ENCODE measurements around the gene LRRC74B. TPM values are rescaled to one million over a fixed set of nuclear protein-coding genes. Genes with fewer than 3 reads are reported as not detected.
"Not testable (repeated sequence)": the region's sequence is repeated elsewhere in the genome, so short reads cannot be mapped to it uniquely, and the experiment has no call there.

LRRC74B gene
- total RNA-seq, 2 experiments from 2014 or later = not detected

- Mint-ChIP-seq H3K36me3 (ENCODE audit: low read depth) (no peaks in the 10 kb centered on the region), H3K27ac (no peak overlapping the region), H3K4me1 (ENCODE audit: low read depth) (no peaks in the 10 kb centered on the region), H3K27me3 (no peaks in the 10 kb centered on the region), H3K9me3 (no peaks in the 10 kb centered on the region), H3K4me3 (no peak overlapping the region)
- DNase-seq = no peak
- intact Hi-C loops (cut with micrococcal nuclease) = no loop called here
- TF ChIP-seq CTCF (IDR thresholded peaks at IDR 0.05) = no peak
- ChIA-PET CTCF (no interaction called here), POLR2A (no interaction called here)
- no peak for ATAC-seq
Observed at GRCh38 chr22:21080435-21081137, 34.8 kb downstream of the LRRC74B start.

- Mint-ChIP-seq H3K9me3 (no peaks in the 10 kb centered on the region), H3K27ac (no peak overlapping the region), H3K36me3 (ENCODE audit: low read depth) (no peaks in the 10 kb centered on the region), H3K4me1 (ENCODE audit: low read depth) (no peaks in the 10 kb centered on the region), H3K27me3 (no peaks in the 10 kb centered on the region), H3K4me3 (no peak overlapping the region)
- intact Hi-C loops (cut with micrococcal nuclease) = no loop called here
- ChIA-PET CTCF (no interaction called here), POLR2A (no interaction called here)
- DNase-seq = no peak
- no peak for TF ChIP-seq CTCF (IDR thresholded peaks at IDR 0.05)
- no peak for ATAC-seq
Observed at GRCh38 chr22:21082248-21082647, 36.5 kb downstream of the LRRC74B start.

- no peaks in the 10 kb centered on the region for H3K9me3 Mint-ChIP-seq
- ChIA-PET CTCF (no interaction called here), POLR2A (no interaction called here)
- H3K4me1 Mint-ChIP-seq (ENCODE audit: low read depth) = no peaks in the 10 kb centered on the region
- no peaks in the 10 kb centered on the region for H3K36me3 Mint-ChIP-seq (ENCODE audit: low read depth)
- TF ChIP-seq CTCF (IDR thresholded peaks at IDR 0.05) = no peak
- no peak overlapping the region for H3K27ac Mint-ChIP-seq
- no peak for ATAC-seq
- H3K4me3 Mint-ChIP-seq = no peak overlapping the region
- DNase-seq = no peak
- intact Hi-C loops (cut with micrococcal nuclease) = no loop called here
- H3K27me3 Mint-ChIP-seq = no peaks in the 10 kb centered on the region
Observed at GRCh38 chr22:21087119-21087518, 41.4 kb downstream of the LRRC74B start.

GRCh38 chr22:21087926-21088325 is 42.2 kb downstream of the LRRC74B start:
- DNase-seq; H3K27me3 Mint-ChIP-seq; ATAC-seq; intact Hi-C loops (cut with micrococcal nuclease); H3K4me1 Mint-ChIP-seq (ENCODE audit: low read depth); CTCF ChIA-PET; POLR2A ChIA-PET; H3K27ac Mint-ChIP-seq; H3K36me3 Mint-ChIP-seq (ENCODE audit: low read depth); H3K9me3 Mint-ChIP-seq; H3K4me3 Mint-ChIP-seq: not testable (repeated sequence)

GRCh38 chr22:21091220-21091619 is 45.5 kb downstream of the LRRC74B start:
- CTCF ChIA-PET; H3K27ac Mint-ChIP-seq; POLR2A ChIA-PET; H3K27me3 Mint-ChIP-seq; DNase-seq; H3K4me1 Mint-ChIP-seq (ENCODE audit: low read depth); ATAC-seq; H3K36me3 Mint-ChIP-seq (ENCODE audit: low read depth); H3K9me3 Mint-ChIP-seq; H3K4me3 Mint-ChIP-seq: not testable (repeated sequence)
- intact Hi-C loops (cut with micrococcal nuclease) = loop anchor here (10.0 kb wide), 2 partner anchors 46 to 186 kb away; partner anchors contain the start of gene LRRC74B

GRCh38 chr22:21092797-21093554 is 47.2 kb downstream of the LRRC74B start:
- H3K36me3 Mint-ChIP-seq (ENCODE audit: low read depth) = no peaks in the 10 kb centered on the region
- DNase-seq (no peak), ATAC-seq (no peak)
- CTCF ChIA-PET = interaction anchor here (1.5 kb wide), 1 partner anchor 10 kb away, joined by 9 read pairs; no protein-coding TSS in a partner anchor
- H3K27ac Mint-ChIP-seq = no peak overlapping the region
- POLR2A ChIA-PET = no interaction called here
- intact Hi-C loops (cut with micrococcal nuclease) = loop anchor here (10.0 kb wide), 2 partner anchors 48 to 188 kb away; partner anchors contain the start of gene LRRC74B
- no peaks in the 10 kb centered on the region for H3K27me3 Mint-ChIP-seq
- no peak for TF ChIP-seq CTCF (IDR thresholded peaks at IDR 0.05)
- no peak overlapping the region for H3K4me3 Mint-ChIP-seq
- no peaks in the 10 kb centered on the region for H3K9me3 Mint-ChIP-seq
- no peaks in the 10 kb centered on the region for H3K4me1 Mint-ChIP-seq (ENCODE audit: low read depth)

- H3K9me3 Mint-ChIP-seq; H3K4me3 Mint-ChIP-seq; H3K4me1 Mint-ChIP-seq (ENCODE audit: low read depth); H3K27me3 Mint-ChIP-seq; H3K36me3 Mint-ChIP-seq (ENCODE audit: low read depth); DNase-seq; ATAC-seq; H3K27ac Mint-ChIP-seq; POLR2A ChIA-PET: not testable (repeated sequence)
- CTCF ChIA-PET = interaction anchor here (1.5 kb wide), 1 partner anchor 9 kb away, joined by 9 read pairs; no protein-coding TSS in a partner anchor
- intact Hi-C loops (cut with micrococcal nuclease) = loop anchor here (10.0 kb wide), 2 partner anchors 49 to 189 kb away; partner anchors contain the start of gene LRRC74B
Observed at GRCh38 chr22:21093555-21094137, 47.9 kb downstream of the LRRC74B start.

All from activated CD8-positive, alpha-beta T cell treated with anti-CD3 and anti-CD28 coated beads for 36 hours (primary cell).